Hepatocyte (in vitro differentiated cells): ENCODE measurements around the gene RECQL. TPM values are rescaled to one million over a fixed set of nuclear protein-coding genes. Genes with fewer than 3 reads are reported as not detected.

ENCODE experiments used
- DNase-seq: peaks from one replicate; pipeline ENCODE4 v3.0.0-alpha.2; 2016; ENCODE audit warnings: low spot score
- H2AFZ ChIP-seq: fragments of 200-600 bp; sonication (generic); 2 replicates; pipeline ENCODE4 v1.6.0; 2016; ENCODE audit warnings: antibody characterized with exemption, mild to moderate bottlenecking
- H3K27ac ChIP-seq: fragments of 200-600 bp; sonication (generic); 2 replicates; pipeline ENCODE4 v1.5.1; 2016; ENCODE audit warnings: mild to moderate bottlenecking
- H3K27me3 ChIP-seq: fragments of 200-600 bp; sonication (generic); 2 replicates; pipeline ENCODE4 v1.6.1; 2016
- H3K36me3 ChIP-seq: fragments of 200-600 bp; sonication (generic); replicated peaks from 2 replicates; pipeline ENCODE4 v1.5.1; 2016; ENCODE audit warnings: low read depth; ENCODE audit not compliant: insufficient read depth
- H3K4me1 ChIP-seq: fragments of 200-600 bp; sonication (generic); 2 replicates; pipeline ENCODE4 v1.5.1; 2016; ENCODE audit warnings: mild to moderate bottlenecking, moderate library complexity; ENCODE audit not compliant: insufficient read depth
- H3K4me2 ChIP-seq: fragments of 200-600 bp; sonication (generic); 2 replicates; pipeline ENCODE4 v1.6.0; 2016
- H3K4me3 ChIP-seq: fragments of 200-600 bp; sonication (generic); 2 replicates; pipeline ENCODE4 v1.5.1; 2016; ENCODE audit warnings: mild to moderate bottlenecking
- H3K79me2 ChIP-seq: fragments of 200-600 bp; sonication (generic); 2 replicates; pipeline ENCODE4 v1.6.0; 2017; ENCODE audit warnings: mild to moderate bottlenecking
- H3K9me2 ChIP-seq: fragments of 200-600 bp; sonication (generic); replicated peaks from 2 replicates; pipeline ENCODE4 v1.6.0; 2017; ENCODE audit warnings: mild to moderate bottlenecking; ENCODE audit not compliant: insufficient read depth
- H3K9me3 ChIP-seq: fragments of 200-600 bp; sonication (generic); 2 replicates; pipeline ENCODE4 v1.5.1; 2016; ENCODE audit warnings: low read depth, mild to moderate bottlenecking
- H4K20me1 ChIP-seq: fragments of 200-600 bp; sonication (generic); 2 replicates; pipeline ENCODE4 v1.6.0; 2016; ENCODE audit warnings: mild to moderate bottlenecking; ENCODE audit not compliant: insufficient read depth, poor library complexity, severe bottlenecking
- CTCF ChIP-seq: fragments of 200-600 bp; sonication (generic); IDR thresholded peaks from 2 replicates; pipeline ENCODE4 v1.5.1; 2016; ENCODE audit warnings: antibody characterized with exemption, mild to moderate bottlenecking; ENCODE audit not compliant: poor library complexity
- EZH2 ChIP-seq: fragments of 200-600 bp; sonication (generic); IDR thresholded peaks from 2 replicates; pipeline ENCODE4 v1.6.1; 2016; ENCODE audit warnings: antibody characterized with exemption, mild to moderate bottlenecking, borderline replicate concordance
- EZH2phosphoT487 ChIP-seq: fragments of 200-600 bp; sonication (generic); IDR thresholded peaks from one replicate; pipeline ENCODE4 v1.6.1; 2018; ENCODE audit warnings: antibody characterized with exemption, mild to moderate bottlenecking, low read depth, moderate library complexity; ENCODE audit not compliant: unreplicated experiment, severe bottlenecking
- WGBS: methylation state at CpG from one replicate; pipeline ENCODE4 v1.1.6; 2016; ENCODE audit warnings: low lambda C conversion rate; ENCODE audit errors: missing lambda C conversion rate; 5-methylcytosine and 5-hydroxymethylcytosine counted together
- polyA plus RNA-seq: library from polyadenylated mRNA; unstranded; fragments of >200 nt; fragmentation: Nextera tagmentation; extraction: Ambion mirVana; gene quantifications from 2 replicates; pipeline ENCODE4 v1.2.1, GENCODE V29; 2016
- total RNA-seq: library from RNA; depleted of rRNA; stranded (reverse); fragments of >200 nt; gene quantifications from 2 replicates; pipeline ENCODE4 v1.2.3, GENCODE V29; 2014

Gene RECQL
- total and polyA plus RNA-seq, 2 experiments from 2014 or later: 15.5 to 40.6 TPM

- Histone ChIP-seq H3K4me3 (no peak within 1 kb of the TSS), H3K4me1 (no peaks in the 10 kb centered on the region), H3K9me2 (no peaks in the 10 kb centered on the region), H3K27ac (no peak within 1 kb of the TSS), H3K9me3 (no peaks in the 10 kb centered on the region), H2AFZ (peak within 1 kb of the TSS; percentile 82), H4K20me1 (no peaks in the 10 kb centered on the region), H3K27me3 (peaks cover 39% of the 10 kb centered on the region), H3K79me2 (no peaks in the 10 kb centered on the region), H3K36me3 (no peaks in the 10 kb centered on the region), H3K4me2 (peak within 1 kb of the TSS; percentile 99)
- no peak for DNase-seq
- TF ChIP-seq EZH2 (no peak), CTCF (no peak), EZH2phosphoT487 (no peak)
- 88% methylated on average over 1 of the region's 1 CpG for whole genome bisulfite sequencing
These were observed 24.6 kb upstream of the RECQL start, which contains the start of gene SPX for GRCh38 chr12:21526053-21526452. Gene SPX (plus strand): TSS chr12:21526296. CDS start chr12:21526473, 177 bp downstream.

- Histone ChIP-seq H2AFZ (no peak overlapping the region), H3K36me3 (no peaks in the 10 kb centered on the region), H3K9me3 (no peaks in the 10 kb centered on the region), H3K4me2 (no peak overlapping the region), H3K27ac (no peak overlapping the region), H3K9me2 (no peaks in the 10 kb centered on the region), H3K4me1 (no peaks in the 10 kb centered on the region), H3K79me2 (no peaks in the 10 kb centered on the region), H3K4me3 (no peak overlapping the region), H4K20me1 (no peaks in the 10 kb centered on the region), H3K27me3 (peaks cover 29% of the 10 kb centered on the region)
- TF ChIP-seq EZH2: no peak
- TF ChIP-seq EZH2phosphoT487: no peak
- no peak for TF ChIP-seq CTCF
- no peak for DNase-seq
These were observed 21.7 kb upstream of the RECQL start for GRCh38 chr12:21523148-21523547.

GRCh38 chr12:21521541-21521940 is 20.1 kb upstream of the RECQL start:
- H3K9me2 ChIP-seq: no peaks in the 10 kb centered on the region
- H3K27ac ChIP-seq: no peak overlapping the region
- no peaks in the 10 kb centered on the region for H4K20me1 ChIP-seq
- no peaks in the 10 kb centered on the region for H3K36me3 ChIP-seq
- WGBS: 48% methylated on average over 1 of the region's 1 CpG
- H3K4me2 ChIP-seq: no peak overlapping the region
- no peaks in the 10 kb centered on the region for H3K4me1 ChIP-seq
- peaks cover 14% of the 10 kb centered on the region for H3K27me3 ChIP-seq
- no peaks in the 10 kb centered on the region for H3K79me2 ChIP-seq
- no peaks in the 10 kb centered on the region for H3K9me3 ChIP-seq
- no peak for TF ChIP-seq EZH2
- TF ChIP-seq EZH2phosphoT487: no peak
- no peak for TF ChIP-seq CTCF
- H3K4me3 ChIP-seq: no peak overlapping the region
- DNase-seq: no peak
- no peak overlapping the region for H2AFZ ChIP-seq

- Histone ChIP-seq H3K4me3 (no peak overlapping the region), H3K9me3 (no peaks in the 10 kb centered on the region), H3K27ac (no peak overlapping the region), H3K4me1 (no peaks in the 10 kb centered on the region), H3K27me3 (no peaks in the 10 kb centered on the region), H3K36me3 (no peaks in the 10 kb centered on the region), H2AFZ (no peak overlapping the region), H3K4me2 (no peak overlapping the region), H3K9me2 (no peaks in the 10 kb centered on the region), H3K79me2 (no peaks in the 10 kb centered on the region), H4K20me1 (no peaks in the 10 kb centered on the region)
- WGBS: 77% methylated on average over 3 of the region's 3 CpGs
- DNase-seq: no peak
- TF ChIP-seq EZH2phosphoT487 (no peak), EZH2 (no peak), CTCF (no peak)
These were observed 17.0 kb upstream of the RECQL start for GRCh38 chr12:21518451-21518850.
